GM19099 (cell line): Measurements from ENCODE around the gene OR2T29.
"Not testable (repeated sequence)": the region's sequence is repeated elsewhere in the genome, so short reads cannot be mapped to it uniquely, and the experiment has no call there.

Source experiments
- POLR2A ChIP-seq: IDR thresholded peaks from 3 replicates; pipeline ENCODE4 v1.6.1; 2011; ENCODE audit warnings: low read depth; ENCODE audit not compliant: insufficient read length; ENCODE audit errors: extremely low read depth

OR2T29 gene

GRCh38 chr1:248562672-248563071 is at the start of gene OR2T29:
TSS of gene OR2T29 (minus strand) at chr1:248562772. CDS start at chr1:248559491, 3,281 bp downstream.
- TF ChIP-seq POLR2A, result not testable (repeated sequence)

DNA sequence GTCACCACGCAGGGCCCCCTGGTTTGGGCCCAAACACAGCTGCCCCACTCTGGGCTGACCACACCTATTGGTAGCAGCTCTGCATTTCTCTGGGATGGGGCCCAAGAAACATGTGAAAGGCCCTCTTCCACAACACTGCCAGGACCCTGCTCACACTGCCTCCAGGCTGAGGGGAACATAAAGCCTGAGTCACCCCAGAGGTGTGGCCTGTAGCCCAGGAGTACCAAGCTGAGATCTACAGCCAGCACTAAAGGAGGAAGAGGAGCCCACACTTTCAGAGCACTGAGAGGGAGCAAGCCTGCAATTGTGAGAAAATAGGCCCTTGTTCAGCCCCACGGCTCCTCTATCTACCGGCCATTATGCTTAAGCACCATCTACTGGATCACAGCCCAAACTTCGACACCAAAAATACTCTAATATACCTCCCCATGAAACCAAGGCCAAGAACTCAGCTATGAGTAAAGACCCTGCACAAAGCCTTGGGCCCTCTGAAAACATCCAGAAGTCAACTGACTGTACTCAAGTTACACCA is 49.4 kb upstream of the OR2T29 start:
- no peak for TF ChIP-seq POLR2A

- TF ChIP-seq POLR2A, result no peak
Measured at GRCh38 chr1:248610301-248610700, 47.7 kb upstream of the OR2T29 start.

DNA sequence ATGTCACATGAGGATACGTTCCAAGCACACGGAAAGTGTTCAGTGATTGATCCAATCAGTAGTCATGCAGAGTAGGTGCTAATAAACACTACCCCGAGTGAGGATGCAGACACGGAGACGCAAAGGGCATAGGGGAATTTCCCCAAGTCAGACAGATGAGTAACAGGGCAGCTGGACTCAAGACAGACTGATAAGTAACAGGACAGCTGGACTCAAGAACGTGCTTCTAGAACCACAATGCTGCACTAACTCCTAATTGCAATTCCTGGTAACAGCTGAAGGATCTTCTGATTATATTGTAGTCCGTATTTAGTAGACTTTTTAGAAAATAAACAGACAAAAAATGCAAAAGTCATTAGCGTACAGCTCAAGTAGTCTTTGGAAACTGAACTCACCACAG is 36.8 kb upstream of the OR2T29 start:
- no peak for TF ChIP-seq POLR2A

DNA sequence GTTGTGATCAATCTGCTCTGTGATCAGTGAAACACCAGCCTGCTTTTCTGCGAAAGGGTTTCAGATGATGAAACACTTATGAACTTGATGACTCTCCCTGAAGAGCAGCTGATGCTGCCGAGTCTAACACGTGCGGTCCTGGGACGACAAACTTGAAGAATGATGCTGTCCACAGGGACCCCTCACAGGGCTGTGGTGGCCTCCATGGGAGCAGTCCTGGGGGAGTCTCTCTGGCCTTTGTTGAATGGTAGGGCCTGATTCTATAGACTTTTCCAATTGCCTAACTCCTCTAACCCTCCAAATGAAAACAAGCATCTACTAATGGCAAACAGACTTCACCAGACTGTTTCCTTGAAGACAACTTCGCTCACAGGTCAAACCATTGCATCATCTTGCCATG is 35.0 kb upstream of the OR2T29 start, which contains the start of gene OR2T10:
TSS of gene OR2T10 (minus strand) at position 112 of the 400 bp plus-strand sequence. CDS start 3,932 bp downstream, outside the sequence.
- TF ChIP-seq POLR2A, result no peak

GRCh38 chr1:248596615-248597014 is 34.0 kb upstream of the OR2T29 start:
- TF ChIP-seq POLR2A, result no peak

DNA sequence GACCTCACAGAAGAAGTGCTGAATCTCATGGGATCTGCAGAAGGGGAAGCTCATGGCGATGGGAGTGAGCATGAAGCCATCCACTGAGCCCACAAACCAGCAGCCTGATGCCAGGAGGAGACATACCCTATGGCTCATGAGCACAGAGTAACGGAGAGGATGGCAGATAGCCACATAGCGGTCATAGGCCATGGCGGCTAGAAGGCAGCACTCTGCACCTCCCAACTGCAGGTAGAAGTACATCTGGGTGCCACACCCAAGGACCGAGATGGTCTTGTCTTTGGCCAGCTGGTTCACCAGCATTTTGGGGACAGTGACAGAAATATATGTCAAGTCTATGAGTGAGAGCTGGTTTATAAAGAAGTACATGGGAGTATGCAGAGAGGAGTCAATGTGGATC is 30.7 kb upstream of the OR2T29 start:
- no peak for TF ChIP-seq POLR2A

GRCh38 chr1:248592655-248593054 is 30.1 kb upstream of the OR2T29 start:
- TF ChIP-seq POLR2A, result no peak

- TF ChIP-seq POLR2A, result no peak
Measured at GRCh38 chr1:248590055-248590454, 27.5 kb upstream of the OR2T29 start.

GRCh38 chr1:248589334-248589733 is 26.8 kb upstream of the OR2T29 start:
- TF ChIP-seq POLR2A, result no peak

DNA sequence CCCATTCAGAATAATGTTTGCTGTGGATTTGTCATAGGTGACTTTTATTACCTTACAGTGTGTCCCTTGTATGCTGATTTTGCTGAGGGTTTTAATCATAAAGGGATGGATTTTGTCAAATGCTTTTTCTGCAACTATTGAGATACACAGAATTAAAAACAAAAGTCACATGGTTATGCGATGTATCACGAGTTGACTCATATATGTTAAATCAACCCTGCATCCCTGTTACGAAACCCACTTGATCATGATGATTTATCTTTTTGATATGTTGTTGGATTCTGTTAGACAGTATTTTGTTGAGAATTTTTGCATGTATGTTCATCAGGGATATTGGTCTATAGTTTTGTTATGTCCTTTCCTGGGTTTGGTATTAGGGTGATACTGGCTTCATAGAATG is 22.7 kb upstream of the OR2T29 start:
- TF ChIP-seq POLR2A, result no peak

- TF ChIP-seq POLR2A, result no peak
Measured at GRCh38 chr1:248576260-248576980, 13.8 kb upstream of the OR2T29 start.

DNA sequence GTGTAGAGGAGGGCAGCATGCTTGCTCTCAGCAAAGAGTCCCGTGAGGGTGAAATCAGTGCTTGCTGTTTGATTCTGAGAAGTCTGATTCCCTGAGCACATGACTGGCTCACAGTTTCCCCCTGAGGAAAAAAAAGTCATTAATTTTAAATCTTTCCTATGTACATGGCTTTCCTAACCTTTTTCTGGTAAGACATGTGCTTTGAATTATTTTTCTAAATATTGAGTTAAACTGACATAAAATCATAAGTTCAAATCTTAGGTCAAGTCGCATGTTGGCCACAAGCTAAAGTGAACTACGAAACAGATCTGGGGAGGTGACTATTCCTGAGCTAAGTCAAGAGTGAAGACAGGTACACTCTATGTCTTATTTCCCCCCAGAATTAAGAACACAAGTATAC is 12.1 kb upstream of the OR2T29 start, which contains the start of gene OR2T34:
TSS of gene OR2T34 (minus strand) at position 101 of the 400 bp plus-strand sequence. CDS start at position 101, 0 bp downstream.
- not testable (repeated sequence) for TF ChIP-seq POLR2A

DNA sequence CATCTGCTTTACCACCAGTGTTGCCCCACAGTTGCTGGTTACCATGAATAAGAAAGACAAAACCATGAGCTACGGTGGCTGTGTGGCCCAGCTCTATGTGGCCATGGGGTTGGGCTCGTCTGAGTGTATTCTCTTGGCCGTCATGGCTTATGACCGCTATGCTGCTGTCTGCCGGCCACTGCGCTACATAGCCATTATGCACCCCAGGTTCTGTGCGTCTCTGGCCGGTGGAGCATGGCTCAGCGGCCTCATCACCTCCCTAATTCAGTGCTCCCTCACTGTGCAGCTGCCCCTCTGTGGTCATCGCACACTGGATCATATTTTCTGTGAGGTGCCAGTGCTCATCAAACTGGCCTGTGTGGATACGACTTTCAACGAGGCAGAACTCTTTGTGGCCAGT is 40.7 kb downstream of the OR2T29 start:
- no peak for TF ChIP-seq POLR2A

GRCh38 chr1:248507773-248508172 is 54.8 kb downstream of the OR2T29 start, which contains the start of gene OR2G6:
TSS of gene OR2G6 (plus strand) at chr1:248508073. CDS start at chr1:248521647, 13,574 bp downstream.
- TF ChIP-seq POLR2A, result not testable (repeated sequence)
